ENCODE data around the gene RSPO4.
"Not testable (repeated sequence)": the region's sequence is repeated elsewhere in the genome, so short reads cannot be mapped to it uniquely, and the experiment has no call there.

DNA sequence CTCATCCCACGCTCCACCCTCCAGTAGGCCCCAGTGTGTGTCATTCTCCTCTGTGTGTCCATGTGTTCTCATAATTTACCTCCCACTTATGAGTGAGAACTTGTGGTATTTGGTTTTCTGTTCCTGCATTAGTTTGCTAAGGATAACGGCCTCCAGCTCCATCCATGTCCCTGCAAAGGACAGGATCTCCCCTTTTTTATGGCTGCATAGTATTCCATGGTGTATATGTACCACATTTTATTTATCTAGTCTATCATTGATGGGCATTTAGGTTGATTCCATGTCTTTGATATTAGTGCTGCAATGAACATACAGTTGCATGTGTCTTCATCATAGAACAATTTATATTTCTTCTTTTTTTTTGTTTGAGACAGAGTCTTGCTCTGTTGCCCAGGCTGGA, 24.1 kb upstream of the RSPO4 start:
- TF ChIP-seq POLR2A (IDR thresholded peaks at IDR 0.05; ENCODE audit: low read length); GATA1 (IDR thresholded peaks at IDR 0.05; ENCODE audit: low read depth, low read length): not testable (repeated sequence)
